Neural cell (in vitro differentiated cells): Measurements from ENCODE around the gene EIF2B2.

ENCODE experiments used
- CTCF ChIP-seq: fragments of 450-650 bp; IDR thresholded peaks from 2 replicates; pipeline ENCODE4 v1.5.1; 2014; ENCODE audit warnings: antibody characterized with exemption, mild to moderate bottlenecking, moderate library complexity; ENCODE audit not compliant: poor library complexity, severe bottlenecking
- EP300 ChIP-seq: fragments of 450-650 bp; conservative IDR thresholded peaks from 2 replicates; pipeline ENCODE4 v1.6.1; 2014; ENCODE audit warnings: antibody characterized with exemption, mild to moderate bottlenecking, moderate library complexity; ENCODE audit not compliant: poor library complexity, severe bottlenecking
- EZH2 ChIP-seq: fragments of 200-600, 300-800 bp; shearing (Covaris generic), sonication (generic); IDR thresholded peaks from 2 replicates; pipeline ENCODE4 v1.6.1; 2014; ENCODE audit warnings: antibody characterized with exemption, low read length, borderline replicate concordance, mild to moderate bottlenecking; ENCODE audit not compliant: insufficient read depth, poor library complexity, severe bottlenecking
- POLR2AphosphoS5 ChIP-seq: IDR thresholded peaks from 2 replicates; pipeline ENCODE4 v1.6.1; 2012
- RAD21 ChIP-seq: fragments of 450-650 bp; conservative IDR thresholded peaks from 2 replicates; pipeline ENCODE4 v1.6.1; 2014; ENCODE audit warnings: antibody characterized with exemption, mild to moderate bottlenecking, moderate library complexity
- REST ChIP-seq: IDR thresholded peaks from 2 replicates; pipeline ENCODE4 v1.6.1; 2012; ENCODE audit warnings: borderline replicate concordance
- SMC3 ChIP-seq: fragments of 450-650 bp; conservative IDR thresholded peaks from 2 replicates; pipeline ENCODE4 v1.6.1; 2014; ENCODE audit warnings: antibody characterized with exemption, mild to moderate bottlenecking, moderate library complexity; ENCODE audit not compliant: poor library complexity
- TAF1 ChIP-seq: IDR thresholded peaks from 2 replicates; pipeline ENCODE4 v1.6.1; 2012; ENCODE audit warnings: low read depth

- TF ChIP-seq REST (no peak), CTCF (no peak), EP300 (no peak), POLR2AphosphoS5 (no peak), TAF1 (no peak), RAD21 (no peak), EZH2 (no peak), SMC3 (no peak)
These were observed 18.3 kb upstream of the EIF2B2 start for GRCh38 chr14:74984236-74985027.
